Stimulated activated CD4-positive, alpha-beta T cell treated with anti-CD3 and anti-CD28 coated beads, TNF-alpha, amount 100 ng/mL, for 24 hours (primary cell): Measurements from ENCODE around the gene MARS1.
"Not testable (repeated sequence)": the region's sequence is repeated elsewhere in the genome, so short reads cannot be mapped to it uniquely, and the experiment has no call there.

ENCODE experiments used
- DNase-seq, 3 experiments: peaks; one replicate each; pipeline ENCODE4 v3.0.0-alpha.2; 2020; ENCODE audit warnings: low read depth in 3 of 3

Gene MARS1

DNA sequence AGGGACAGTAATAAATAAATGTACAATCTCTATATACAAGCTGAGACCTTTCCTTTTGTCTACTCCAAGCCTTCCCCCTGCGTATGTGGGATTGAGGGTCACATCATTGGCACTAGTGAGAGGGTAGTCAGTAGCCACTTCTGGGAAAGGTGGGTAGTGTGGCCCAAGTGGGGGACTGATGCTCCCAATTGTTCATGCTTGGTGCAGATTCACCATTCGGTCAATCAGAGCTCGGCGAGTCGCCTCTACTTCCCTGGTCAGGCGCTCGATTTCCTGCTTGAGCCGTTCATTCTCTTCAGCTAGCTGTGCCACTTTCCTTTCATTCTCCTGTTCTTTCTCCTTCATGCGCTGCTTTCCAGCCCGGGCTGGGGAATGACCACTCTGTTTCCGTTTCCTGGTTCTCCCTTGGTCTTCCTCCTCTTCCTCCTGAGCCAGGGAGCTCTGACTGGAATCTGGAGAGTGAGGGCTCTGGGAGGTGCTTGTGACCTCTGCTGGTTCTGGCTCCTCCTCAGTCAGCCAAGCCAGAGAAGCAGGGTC, 28.8 kb downstream of the MARS1 start:
- DNase-seq: no peak

DNA sequence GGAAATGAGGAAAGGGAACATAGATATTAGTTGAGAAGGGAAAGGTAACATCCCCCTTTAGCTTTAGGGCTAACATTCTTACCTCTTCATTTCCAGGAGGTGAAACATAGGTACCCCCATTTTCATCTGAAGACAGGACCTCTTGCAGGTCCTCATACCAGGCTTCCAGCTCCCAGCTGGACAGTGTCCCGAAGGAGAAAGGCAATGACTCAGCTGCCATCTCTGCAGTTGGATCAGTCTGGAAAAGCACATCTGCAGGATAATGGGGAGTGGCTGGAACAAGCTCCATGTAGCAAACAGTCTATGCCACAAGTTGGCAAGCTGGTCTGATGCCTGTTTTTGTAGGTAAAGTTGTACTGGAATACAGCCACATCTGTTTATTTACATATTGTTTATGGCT, 29.3 kb downstream of the MARS1 start:
- no peak for DNase-seq

DNA sequence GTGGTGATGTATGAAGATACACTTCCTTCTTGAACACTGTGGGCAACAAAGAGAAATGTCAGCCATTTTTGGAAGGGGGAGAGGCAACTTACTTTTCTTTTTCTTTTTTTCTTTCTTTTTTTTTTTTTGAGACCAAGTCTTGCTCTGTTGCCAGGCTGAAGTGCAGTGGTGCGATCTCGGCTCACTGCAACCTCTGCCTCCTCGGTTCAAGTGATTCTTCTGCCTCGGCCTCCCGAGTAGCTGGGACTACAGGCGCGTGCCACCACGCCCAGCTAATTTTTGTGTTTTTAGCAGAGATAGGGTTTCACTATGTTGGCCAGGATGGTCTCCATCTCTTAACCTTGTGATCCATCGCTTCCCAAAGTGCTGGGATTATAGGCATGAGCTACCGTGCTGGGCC, 29.9 kb downstream of the MARS1 start:
- not testable (repeated sequence) for DNase-seq

DNA sequence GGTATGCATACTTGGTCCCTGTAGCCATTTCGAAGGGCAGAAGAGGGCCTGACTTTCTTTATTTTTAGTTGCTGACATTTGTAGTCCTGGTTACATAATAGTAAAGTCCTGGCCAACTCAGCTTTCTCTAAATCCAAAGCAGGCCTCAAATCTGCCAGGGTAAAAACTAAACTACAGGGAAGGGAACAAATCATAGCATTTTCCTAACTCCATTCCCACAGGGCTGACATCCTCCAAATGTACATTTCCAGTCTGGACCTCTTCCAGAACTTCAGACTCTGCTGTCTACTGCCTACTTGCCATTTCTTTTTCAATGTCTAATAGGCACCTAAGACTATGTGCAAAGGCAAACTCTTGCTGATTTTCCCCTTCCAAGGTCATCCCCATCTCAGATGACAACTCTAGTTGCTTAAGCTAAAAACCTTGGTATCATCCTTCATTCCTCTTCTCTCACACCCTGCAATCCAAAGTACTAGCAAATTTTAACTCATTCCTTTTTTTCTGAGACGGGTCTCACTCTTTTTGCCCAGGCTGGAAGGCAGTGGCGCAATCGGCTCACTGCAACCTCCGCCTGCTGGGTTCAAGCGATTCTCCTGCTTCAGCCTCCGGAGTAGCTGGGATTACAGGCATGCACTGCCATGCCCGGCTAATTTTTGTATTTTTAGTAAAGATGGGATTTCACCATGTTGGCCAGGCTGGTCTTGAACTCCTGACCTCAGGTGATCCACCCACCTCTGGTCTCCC, 30.5 kb downstream of the MARS1 start:
- DNase-seq: no peak

DNA sequence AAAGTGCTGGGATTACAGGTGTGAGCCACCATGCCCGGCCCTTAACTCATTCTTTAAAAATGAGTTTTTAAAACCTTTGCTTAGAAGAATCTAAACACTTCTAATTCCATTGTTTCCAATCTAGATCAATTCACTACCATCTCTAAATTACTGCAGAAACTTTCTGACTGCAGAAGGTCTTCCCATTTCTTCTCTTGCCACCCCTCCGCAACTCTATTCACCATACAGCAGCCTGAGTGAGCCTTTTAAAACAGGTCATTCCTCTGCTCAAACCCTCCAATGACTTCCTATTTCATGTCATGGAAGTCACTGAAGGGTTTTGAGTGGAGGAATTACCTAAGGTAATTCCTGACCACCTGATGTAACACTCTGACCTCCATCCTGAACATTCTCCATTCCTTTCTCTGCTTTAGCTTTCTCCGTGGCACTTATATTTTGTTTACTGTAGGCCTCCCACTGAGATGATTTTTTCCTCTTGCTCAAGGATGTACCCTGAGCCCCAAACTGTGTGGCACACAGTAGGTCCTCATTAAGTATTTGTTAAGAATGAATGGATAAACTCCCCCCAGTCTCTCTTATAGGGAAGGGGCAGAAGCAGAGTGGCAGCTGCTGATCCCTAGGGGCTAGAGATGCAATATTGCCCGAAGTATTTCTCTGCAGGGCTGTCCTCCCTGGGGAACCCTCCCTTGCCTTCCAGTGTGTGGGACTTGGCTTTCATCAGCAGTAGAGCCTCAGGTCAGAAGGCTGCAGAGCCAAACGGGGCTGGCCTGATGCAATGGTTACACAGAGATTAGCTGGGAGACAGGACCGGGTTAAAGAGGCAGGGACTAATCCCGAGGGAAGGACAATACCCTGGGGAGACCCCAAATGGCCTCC, 31.3 kb downstream of the MARS1 start:
- no peak for DNase-seq

DNA sequence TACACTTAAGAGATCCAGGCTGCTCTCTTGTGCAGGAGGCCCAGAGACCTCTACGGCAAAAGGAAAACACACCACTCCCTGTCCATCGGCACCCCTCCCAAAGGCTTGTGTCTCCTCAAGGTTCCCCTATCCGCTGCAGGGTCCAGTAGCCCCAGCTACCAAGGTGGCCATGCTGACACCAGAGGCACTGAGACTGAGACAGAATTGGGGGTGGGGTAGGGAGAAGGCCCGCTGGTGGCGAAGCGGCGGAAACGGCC, 31.9 kb downstream of the MARS1 start:
- DNase-seq: peak in 1 of 3 experiments; percentile 25

DNA sequence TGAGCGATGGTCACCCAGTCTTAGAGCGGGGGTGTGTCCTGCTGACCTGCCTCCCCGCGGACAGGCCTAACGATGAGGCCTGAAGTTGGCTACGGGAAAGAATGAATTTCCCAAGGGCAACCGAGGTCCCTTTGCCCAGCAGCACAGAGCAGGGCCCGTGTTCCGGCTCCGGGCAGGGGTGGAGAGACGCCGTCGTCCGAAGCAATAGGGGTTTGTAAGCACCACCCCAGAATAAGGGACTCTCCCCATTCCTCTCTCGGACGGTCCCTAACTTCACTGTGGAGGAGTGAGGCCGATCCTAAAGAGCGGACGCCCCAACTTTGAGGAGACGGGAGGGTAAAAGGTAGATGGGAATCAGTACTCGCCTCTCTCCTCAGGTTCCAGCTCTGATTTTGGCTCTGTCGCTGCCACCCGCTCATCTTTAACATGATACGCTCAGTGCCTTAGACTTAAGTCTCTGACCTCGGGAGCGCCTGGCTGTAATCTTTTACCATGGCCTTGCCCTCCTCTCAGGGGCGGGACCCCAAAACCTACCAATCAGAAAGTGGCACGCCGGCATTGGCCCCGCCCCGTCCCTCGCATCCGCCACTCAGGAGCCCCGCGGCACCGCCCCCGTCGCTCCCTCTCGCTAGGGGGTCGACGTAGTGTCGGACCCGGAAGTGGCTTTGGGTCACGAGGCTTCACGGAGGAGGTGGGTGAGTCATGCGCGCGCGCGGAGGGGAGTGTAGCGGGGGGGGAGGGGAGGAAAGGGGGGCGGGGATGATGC, 32.4 kb downstream of the MARS1 start, which contains the start of gene DDIT3:
Gene DDIT3 (minus strand): TSS at position 462 of the 766 bp plus-strand sequence. CDS start 3,108 bp downstream, outside the sequence.
- DNase-seq: peak; percentile 99 to 100 (median 99)

DNA sequence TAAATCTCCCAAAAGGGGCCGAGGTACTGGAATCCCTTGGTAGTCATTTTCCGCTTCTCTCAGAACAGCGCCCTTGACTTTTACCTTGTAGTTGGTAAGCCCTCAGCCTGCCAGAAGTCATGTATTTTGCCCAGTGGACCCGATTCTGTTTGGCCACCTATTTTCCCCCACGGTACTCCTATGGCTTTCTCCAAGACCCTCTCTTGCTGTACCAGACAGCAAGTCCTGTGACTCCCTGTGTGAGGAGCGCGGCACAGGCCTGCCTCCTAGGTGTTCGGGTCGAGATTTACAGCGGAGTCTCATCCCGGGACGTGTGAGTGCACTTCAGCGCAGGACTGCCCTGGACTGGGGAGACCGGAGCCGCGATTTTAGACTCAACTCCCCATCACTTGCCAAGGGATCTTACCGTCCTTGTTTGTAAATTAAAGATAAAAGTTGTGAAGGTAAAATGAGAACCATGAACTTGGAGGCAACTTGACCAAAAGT, 33.7 kb downstream of the MARS1 start:
- DNase-seq: no peak

DNA sequence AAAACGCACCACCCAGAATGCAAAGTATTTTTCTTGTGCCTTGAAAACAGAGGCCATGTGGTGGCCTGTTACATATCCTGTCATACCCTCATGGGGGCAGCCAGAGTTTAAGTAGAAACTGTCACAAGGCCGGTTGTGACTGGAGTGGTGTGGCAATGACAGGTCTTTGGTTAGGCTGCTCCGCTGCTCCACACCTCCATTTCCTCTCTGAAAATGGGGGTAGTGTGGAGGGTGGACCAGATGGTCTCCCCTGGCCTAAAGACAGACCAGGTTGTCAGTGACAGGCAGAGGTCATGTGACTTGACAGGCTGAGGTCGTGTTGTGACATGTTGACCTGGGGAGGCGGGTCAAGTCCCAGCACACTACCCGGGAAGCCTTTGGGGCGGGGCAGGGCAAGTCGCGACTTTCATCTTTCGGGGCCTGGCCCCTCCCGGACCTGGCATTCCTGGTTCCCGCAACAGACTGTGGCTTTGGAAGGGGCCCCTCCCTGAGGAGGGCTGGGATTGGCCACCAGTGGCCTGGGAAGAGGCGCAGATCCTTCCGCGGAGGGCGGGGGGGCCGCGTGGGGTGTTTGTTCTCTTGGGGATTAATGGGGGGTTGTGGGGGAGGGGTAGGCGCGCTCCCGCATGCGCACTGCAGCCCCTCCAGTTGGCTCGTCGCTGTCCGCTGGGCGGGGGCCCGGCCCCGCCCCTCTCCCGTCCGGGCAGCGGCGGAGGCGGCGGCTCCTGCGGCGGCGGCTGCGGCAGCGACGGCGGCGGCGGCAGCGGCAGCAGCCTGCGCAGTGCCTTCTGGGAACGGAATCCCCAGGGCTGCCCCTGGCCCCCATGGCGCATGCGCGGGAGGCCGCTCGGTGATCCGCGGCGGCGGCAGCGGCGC, 34.4 kb downstream of the MARS1 start, which contains the start of gene MBD6:
Gene MBD6 (plus strand): TSS at position 814 of the 876 bp plus-strand sequence. CDS start 1,480 bp downstream, outside the sequence.
- peak; percentile 76 to 86 (median 77) for DNase-seq

DNA sequence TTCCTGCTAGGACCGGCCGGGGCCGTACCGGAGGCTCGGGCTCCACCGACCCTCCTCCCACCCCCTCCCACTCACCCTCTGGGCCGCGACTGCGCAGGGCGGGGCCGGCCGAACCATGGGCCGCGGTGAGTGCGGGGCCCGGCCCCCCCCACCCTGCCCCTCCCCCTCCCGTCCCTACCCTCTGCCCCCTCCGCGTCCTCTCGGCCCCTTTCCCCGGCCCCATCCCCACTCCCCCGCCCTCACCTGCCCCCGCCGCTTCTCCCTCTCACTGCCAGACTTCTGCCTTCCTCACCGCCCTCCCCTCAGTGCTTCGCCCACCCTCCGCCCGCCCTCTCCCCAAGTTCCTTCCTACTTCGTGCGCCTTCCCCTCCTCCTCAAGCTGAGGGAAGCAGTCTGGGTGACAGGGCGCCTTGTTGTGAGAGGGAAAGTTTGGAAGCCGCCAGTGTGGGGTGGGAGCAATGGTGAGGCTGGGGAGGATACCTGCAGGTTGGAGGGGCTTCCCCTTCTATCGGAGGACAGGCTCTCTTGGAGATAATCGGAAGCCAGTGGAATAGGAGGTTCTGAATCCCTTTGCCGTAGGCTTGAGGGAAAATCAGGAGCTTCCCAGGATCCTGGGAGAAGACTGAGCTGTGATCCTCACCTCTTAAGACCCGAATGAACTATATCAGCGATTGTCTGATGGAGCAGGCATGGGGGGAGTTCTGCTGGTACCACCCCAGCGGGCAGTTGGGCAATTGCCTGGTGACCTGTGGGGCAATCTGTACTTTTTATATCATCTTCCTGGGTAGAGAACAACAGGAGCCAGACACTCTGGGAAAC, 35.2 kb downstream of the MARS1 start:
- no peak for DNase-seq

DNA sequence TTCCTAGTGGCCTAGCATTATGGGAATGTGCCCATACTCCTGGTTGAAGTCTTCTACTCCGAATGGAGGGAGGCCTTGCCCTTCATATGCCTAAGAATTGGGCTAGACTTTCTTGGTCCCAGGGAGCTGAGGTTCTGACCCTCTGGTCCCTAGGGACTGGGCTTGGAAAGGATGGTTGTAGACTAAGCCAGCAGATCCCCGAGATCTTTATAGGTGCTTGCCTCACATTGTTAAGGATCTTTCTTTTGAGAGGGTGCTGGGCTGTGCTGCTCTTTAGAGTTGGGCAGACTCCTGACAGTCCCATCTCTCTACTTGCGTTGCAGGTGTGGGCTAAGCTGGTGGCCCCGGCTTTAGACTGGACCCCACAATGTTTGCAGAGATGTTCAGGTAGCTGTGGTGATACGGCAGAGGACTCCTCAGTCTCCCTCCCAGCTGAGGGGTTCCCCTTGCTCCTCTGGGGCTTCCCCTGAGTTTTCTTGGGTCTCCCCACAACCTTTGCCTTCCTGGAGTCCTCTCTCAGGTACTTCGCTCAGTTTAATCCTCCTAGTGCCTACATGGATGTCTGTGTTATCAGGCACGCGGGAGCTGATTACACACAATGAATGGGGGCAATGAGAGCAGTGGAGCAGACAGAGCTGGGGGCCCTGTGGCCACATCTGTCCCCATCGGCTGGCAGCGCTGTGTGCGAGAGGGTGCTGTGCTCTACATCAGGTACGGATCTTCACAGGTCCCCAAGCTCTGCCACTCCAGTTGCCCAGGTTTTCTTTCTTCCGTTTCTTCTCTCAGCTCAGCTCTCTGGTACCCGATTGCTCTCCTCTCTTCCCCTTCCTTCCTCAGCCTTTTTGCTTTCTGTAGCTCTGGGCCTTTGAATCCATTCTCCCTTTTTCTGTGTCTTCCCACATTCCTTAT, 36.1 kb downstream of the MARS1 start:
- no peak for DNase-seq

DNA sequence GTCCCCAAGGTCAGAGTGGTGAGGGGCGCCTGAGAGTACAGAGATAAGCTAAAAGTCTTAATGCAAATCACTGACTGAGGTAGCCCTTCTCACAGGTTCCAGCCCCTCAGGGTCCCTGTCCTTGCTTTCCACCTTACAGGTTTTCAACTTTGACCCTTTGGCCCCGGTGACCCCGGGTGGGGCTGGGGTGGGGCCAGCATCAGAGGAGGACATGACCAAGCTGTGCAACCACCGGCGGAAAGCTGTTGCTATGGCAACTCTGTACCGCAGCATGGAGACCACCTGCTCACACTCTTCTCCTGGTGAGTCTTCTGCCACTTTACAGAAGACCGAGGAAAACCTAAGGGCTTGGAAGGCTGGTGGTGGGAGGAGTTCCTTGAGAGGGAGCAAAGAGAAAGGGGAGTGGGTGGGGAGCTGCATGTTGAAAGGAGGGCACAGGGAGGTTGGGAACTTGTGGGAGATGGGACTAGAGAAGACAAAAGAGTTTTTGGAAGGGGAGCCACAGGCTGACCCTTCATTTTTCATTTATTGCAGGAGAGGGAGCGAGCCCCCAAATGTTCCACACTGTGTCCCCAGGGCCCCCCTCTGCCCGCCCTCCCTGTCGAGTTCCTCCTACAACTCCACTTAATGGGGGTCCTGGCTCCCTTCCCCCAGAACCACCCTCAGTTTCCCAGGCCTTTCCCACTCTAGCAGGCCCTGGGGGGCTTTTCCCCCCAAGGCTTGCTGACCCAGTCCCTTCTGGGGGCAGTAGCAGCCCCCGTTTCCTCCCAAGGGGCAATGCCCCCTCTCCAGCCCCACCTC, 37.1 kb downstream of the MARS1 start:
- no peak for DNase-seq

DNA sequence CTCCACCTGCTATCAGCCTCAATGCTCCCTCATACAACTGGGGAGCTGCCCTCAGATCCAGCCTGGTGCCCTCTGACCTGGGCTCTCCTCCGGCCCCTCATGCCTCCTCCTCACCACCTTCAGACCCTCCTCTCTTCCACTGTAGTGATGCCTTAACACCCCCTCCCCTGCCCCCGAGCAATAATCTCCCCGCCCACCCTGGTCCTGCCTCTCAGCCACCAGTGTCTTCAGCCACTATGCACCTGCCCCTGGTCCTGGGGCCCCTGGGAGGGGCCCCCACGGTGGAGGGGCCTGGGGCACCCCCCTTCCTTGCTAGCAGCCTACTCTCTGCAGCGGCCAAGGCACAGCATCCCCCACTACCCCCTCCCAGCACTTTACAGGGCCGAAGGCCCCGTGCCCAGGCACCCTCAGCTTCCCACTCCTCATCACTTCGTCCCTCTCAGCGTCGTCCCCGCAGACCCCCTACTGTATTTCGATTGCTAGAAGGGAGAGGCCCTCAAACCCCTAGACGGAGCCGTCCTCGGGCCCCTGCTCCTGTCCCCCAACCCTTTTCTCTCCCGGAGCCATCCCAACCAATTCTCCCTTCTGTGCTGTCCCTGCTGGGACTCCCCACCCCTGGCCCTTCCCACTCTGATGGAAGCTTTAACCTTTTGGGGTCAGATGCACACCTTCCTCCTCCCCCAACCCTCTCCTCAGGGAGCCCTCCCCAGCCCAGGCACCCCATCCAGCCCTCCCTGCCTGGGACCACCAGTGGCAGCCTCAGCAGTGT, 37.9 kb downstream of the MARS1 start:
- DNase-seq: no peak

DNA sequence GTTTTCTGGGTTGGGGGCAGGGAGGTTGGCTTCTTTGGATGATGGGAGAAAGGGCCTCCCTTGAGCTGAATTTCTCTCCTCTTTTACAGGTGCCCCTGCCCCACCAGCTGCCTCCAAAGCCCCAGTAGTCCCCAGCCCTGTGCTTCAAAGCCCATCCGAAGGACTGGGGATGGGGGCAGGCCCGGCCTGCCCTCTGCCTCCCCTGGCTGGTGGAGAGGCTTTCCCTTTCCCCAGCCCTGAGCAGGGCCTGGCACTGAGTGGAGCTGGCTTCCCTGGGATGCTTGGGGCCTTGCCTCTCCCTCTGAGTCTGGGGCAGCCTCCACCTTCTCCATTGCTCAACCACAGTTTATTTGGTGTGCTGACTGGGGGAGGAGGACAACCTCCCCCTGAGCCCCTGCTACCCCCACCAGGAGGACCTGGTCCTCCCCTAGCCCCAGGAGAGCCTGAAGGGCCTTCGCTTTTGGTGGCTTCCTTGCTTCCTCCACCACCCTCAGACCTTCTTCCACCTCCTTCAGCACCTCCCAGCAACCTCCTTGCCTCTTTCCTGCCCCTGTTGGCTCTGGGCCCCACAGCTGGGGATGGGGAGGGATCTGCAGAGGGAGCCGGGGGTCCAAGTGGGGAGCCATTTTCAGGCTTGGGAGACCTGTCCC, 38.7 kb downstream of the MARS1 start:
- no peak for DNase-seq

DNA sequence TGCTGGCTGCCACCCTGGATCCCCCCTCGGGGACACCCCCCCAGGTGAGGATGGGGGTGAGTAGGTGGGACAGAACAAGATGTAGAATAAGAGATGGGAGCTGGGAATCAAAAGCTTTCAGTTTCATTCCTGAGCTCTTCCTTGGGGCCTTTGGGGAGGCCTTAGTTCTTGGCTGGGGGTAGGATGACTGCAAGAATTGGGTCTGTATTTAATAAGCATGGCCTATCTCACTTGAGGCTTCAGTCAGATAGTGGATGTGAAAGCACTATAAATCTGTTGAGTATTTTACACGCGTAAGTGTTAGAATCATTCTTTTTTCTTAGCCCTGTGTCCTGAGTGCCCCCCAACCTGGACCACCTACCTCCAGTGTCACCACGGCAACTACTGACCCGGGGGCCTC, 39.3 kb downstream of the MARS1 start:
- no peak for DNase-seq

DNA sequence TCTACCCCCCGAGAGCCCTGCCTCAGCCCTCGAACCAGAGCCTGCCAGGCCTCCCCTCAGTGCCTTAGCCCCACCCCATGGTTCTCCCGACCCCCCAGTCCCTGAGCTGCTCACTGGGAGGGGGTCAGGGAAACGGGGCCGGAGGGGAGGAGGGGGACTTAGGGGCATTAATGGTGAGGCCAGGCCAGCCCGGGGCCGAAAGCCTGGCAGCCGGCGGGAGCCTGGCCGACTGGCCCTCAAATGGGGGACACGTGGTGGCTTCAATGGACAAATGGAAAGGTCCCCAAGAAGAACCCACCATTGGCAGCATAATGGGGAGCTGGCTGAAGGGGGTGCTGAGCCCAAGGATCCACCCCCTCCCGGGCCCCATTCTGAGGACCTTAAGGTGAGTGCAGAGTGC, 40.3 kb downstream of the MARS1 start:
- no peak for DNase-seq
